Right lobe of liver (tissue), 4 donors: ENCODE measurements around the gene PSMA7.

Source experiments
- CTCF ChIP-seq, 4 donors: fragments of 200-600 bp in 3 of 4; fragments of 450-650 bp in 1 of 4; IDR thresholded peaks; one replicate each; pipeline versions ENCODE4 v1.5.1 to v1.8.0; 2016 to 2022; ENCODE audit warnings: antibody characterized with exemption in 4 of 4, mild to moderate bottlenecking in 2 of 4
- POLR2A ChIP-seq: fragments of 450-650 bp; IDR thresholded peaks from one replicate; pipeline ENCODE4 v1.6.1; 2017; ENCODE audit warnings: antibody characterized with exemption, mild to moderate bottlenecking
- donor health status: DM: no; HTN: no; CAD: no.
- donor health status: DM: no; HTN: no; CAD: no.
- donor health status: DM: no; HTN: yes; CAD: no.

GRCh38 chr20:62089393-62089792 lies 53.8 kb downstream of the PSMA7 start:
- TF ChIP-seq CTCF (IDR thresholded peaks at IDR 0.05) (no peak), POLR2A (no peak)
